ENCODE data around the gene CASKIN1.

Gene CASKIN1

DNA sequence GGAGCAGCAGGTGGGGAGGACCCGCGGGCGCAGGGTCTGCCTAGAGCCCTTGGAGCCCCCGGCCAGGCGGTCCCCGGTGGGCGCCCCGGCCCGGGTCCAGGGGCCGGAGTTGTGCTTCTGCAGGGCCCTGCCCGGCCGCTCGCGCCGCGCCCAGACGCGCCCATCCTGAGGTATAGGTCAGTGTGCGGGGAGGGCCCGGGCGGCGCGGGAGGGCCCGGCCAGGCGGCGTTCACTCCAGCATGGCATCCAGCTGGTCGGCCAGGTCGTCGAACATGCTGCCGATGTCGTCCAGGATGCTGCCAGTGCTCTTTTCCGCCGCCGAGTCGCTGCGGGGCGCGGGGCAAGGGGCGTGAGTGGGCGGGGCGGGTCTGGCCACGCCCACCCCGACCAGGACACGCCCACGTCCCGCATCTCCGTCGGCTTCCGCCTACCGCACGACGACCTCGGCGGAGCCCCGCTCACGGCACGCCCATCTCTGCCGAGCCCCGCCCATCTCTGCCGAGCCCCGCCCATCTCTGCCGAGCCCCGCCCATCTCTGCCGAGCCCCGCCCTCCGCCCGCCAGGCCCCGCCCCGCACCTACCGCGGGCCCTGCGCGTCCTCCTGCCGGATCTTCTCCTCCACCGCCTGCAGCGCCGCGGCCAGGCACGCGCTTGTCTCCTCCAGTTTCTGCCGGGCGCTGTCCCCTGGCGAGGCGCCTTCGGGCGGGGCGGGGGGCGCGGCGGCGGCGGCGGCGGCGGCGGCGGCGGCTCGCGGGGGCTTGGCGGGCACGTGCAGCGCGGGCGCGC is 17.9 kb downstream of the CASKIN1 start:
- TF ChIP-seq, protein P1, sequence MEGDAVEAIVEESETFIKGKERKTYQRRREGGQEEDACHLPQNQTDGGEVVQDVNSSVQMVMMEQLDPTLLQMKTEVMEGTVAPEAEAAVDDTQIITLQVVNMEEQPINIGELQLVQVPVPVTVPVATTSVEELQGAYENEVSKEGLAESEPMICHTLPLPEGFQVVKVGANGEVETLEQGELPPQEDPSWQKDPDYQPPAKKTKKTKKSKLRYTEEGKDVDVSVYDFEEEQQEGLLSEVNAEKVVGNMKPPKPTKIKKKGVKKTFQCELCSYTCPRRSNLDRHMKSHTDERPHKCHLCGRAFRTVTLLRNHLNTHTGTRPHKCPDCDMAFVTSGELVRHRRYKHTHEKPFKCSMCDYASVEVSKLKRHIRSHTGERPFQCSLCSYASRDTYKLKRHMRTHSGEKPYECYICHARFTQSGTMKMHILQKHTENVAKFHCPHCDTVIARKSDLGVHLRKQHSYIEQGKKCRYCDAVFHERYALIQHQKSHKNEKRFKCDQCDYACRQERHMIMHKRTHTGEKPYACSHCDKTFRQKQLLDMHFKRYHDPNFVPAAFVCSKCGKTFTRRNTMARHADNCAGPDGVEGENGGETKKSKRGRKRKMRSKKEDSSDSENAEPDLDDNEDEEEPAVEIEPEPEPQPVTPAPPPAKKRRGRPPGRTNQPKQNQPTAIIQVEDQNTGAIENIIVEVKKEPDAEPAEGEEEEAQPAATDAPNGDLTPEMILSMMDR (IDR thresholded peaks at IDR 0.05; ENCODE audit: insufficient read depth, low read depth, low read length, missing control alignments): no peak
- peak; percentile 53 for DNase-seq (ENCODE audit: low read depth)
- H3K4me3 ChIP-seq (ENCODE audit: low read length): no peak overlapping the region

DNA sequence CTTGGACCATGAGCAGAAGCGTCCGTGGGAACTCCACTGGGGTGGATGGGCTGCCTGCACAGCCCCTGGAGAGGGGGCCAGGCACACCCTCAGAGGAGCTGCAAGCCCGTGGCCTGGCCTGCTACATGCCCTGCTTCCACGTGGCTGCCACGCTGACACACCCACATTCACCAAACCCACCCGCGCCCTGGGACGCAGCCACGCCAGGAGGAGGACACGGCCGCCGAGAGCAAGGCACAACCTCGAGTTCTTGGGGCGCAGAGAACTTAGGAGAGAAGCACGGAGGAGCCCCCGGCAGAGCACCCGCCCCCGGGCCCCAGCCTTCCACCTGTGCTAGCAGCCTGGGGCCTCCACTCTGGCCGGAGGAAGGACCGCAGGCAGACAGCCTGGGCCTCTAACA is 18.8 kb downstream of the CASKIN1 start:
- H3K4me3 ChIP-seq (ENCODE audit: low read length): no peak overlapping the region
- no peak for DNase-seq (ENCODE audit: low read depth)
- TF ChIP-seq, protein P1 (IDR thresholded peaks at IDR 0.05; ENCODE audit: insufficient read depth, low read depth, low read length, missing control alignments): no peak

DNA sequence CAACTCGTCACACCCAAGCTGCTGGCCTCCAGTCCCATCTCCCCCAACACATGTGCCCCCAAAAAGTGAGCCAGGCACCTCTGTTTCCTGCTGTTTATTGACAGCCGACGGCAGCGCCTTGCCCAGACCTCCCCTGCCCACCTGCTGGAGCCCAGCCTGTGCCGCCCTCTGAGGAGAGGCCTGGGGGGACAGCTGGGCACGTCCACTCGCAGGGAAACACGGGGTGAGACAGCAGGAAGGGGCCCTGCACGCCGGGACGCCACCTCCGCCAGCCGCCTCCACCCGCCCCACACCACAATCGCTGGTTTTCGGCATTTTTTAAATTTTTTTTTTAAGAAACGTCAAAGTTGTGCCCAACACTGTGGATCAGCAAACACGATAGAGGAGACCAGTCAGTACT is 19.3 kb downstream of the CASKIN1 start:
- no peak for DNase-seq (ENCODE audit: low read depth)
- TF ChIP-seq, protein P1 (IDR thresholded peaks at IDR 0.05; ENCODE audit: insufficient read depth, low read depth, low read length, missing control alignments): no peak
- H3K4me3 ChIP-seq (ENCODE audit: low read length): no peak overlapping the region

DNA sequence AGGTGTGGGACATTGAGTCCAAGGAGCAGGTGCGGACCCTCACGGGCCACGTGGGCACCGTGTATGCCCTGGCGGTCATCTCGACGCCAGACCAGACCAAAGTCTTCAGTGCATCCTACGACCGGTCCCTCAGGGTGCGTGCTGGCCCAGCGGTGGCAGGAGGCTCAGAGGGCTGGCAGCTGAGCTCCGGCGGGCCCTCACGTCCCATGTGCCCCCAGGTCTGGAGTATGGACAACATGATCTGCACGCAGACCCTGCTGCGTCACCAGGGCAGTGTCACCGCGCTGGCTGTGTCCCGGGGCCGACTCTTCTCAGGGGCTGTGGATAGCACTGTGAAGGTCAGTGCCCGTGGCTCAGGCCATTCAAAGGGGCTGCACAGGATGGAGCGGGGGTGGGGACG is 20.4 kb downstream of the CASKIN1 start:
- no peak overlapping the region for H3K4me3 ChIP-seq (ENCODE audit: low read length)
- TF ChIP-seq, protein P1 (IDR thresholded peaks at IDR 0.05; ENCODE audit: insufficient read depth, low read depth, low read length, missing control alignments): no peak
- no peak for DNase-seq (ENCODE audit: low read depth)

DNA sequence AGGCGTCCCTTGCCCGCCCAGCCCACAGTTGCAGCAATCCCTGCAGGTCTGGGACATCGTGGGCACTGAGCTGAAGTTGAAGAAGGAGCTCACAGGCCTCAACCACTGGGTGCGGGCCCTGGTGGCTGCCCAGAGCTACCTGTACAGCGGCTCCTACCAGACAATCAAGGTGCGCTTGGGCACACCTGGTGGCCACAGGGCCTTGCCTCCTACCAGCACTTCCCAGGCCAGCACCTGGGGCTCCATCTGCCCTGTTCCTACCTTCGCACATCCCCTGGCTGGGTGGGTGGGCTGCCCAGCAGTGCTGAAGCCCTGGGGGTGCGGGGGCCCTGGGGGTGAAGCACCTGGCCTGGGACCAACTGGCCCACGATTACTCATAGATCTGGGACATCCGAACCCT is 21.0 kb downstream of the CASKIN1 start:
- H3K4me3 ChIP-seq (ENCODE audit: low read length): no peak overlapping the region
- TF ChIP-seq, protein P1 (IDR thresholded peaks at IDR 0.05; ENCODE audit: insufficient read depth, low read depth, low read length, missing control alignments): no peak
- DNase-seq (ENCODE audit: low read depth): no peak

DNA sequence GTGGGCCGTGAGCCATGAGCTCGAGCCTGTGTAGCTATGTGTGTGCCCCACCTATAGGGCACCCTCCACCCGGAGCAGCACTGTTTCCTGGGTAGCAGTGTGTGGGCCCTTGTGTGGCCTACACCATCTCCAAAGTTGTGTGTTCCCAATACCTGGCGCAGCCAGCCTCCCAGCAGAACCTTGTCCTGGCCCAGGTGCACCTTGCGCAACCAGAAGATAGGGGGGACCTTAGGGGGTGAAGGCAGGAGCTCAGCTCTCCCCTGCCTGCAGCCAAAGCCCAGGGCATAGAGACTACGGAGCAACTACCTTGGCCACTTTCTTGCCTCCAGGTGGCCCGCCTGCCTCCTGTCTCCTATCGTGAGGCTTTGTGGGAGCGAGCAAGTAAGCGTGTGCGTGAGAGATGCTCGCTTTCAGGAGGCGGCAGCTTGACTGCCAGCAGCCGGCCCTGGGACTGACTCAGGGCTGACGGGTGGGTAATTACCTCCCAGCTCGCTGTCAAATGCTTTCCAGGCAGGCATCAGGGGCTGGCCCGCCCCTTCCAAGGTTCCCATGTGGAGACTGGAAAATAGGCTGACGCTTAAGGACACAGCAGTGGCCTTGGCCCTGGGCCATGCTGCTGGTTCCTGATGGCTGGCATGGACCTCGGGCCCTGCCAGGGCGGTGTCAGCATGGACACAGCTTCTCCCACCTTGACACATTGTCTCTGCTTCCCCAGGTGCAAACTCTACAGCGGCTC is 21.8 kb downstream of the CASKIN1 start:
- DNase-seq (ENCODE audit: low read depth): no peak
- H3K4me3 ChIP-seq (ENCODE audit: low read length): no peak overlapping the region
- TF ChIP-seq, protein P1 (IDR thresholded peaks at IDR 0.05; ENCODE audit: insufficient read depth, low read depth, low read length, missing control alignments): no peak

Measured in epithelial cell of esophagus (primary cell).